AG04449 (cell line): ENCODE measurements around the gene ROBO1.

Experiments used
- CTCF ChIA-PET: fragments of 350-600 bp; formaldehyde crosslinking; extraction: SDS; loops from one replicate; lab custom pipeline; 2021; ENCODE audit warnings: antibody characterized with exemption; lab: Yijun Ruan, JAX
- POLR2A ChIA-PET: fragments of 400-600, 350-600 bp; formaldehyde crosslinking; extraction: SDS; loops from one replicate; lab custom pipeline; 2020; ENCODE audit warnings: antibody characterized with exemption, inconsistent platforms; lab: Yijun Ruan, JAX
- DNase-seq: peaks from one replicate; pipeline ENCODE4 v3.0.0-alpha.2; 2010; ENCODE audit warnings: low read depth, low spot score
- H3K4me3 ChIP-seq: 2 replicates; pipeline ENCODE4 v1.5.1; 2011; ENCODE audit warnings: low read depth, mild to moderate bottlenecking, control low read depth, low read length
- CTCF ChIP-seq: IDR thresholded peaks from one replicate; pipeline ENCODE4 v1.5.1; 2011; ENCODE audit warnings: mild to moderate bottlenecking, moderate library complexity, low read length, control low read depth, inconsistent platforms; ENCODE audit not compliant: insufficient read depth; ENCODE audit errors: missing control alignments

Gene ROBO1

GRCh38 chr3:79148786-79149185, 619.0 kb downstream of the ROBO1 start:
- TF ChIP-seq CTCF = no peak
- CTCF ChIA-PET = no interaction called here
- no peak overlapping the region for H3K4me3 ChIP-seq
- DNase-seq = no peak
- POLR2A ChIA-PET = no interaction called here

DNA sequence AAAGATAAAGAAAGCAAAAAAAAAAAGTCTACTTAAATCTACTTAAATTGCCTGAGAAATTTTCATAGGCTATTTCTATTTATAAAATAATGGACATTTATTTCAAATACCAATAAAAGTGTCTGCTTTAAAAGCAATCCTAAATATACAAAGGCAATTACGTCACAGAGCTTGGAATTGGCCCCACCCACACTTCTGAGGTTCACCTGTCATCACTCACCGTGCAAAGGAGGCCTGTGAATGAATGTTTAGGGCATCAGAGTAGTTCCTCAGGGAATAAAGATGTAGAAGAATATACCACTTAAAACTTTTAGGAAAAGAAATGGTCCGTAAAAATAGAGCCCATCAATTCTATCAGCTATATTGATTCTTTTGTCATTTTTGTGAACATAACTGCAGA, 621.8 kb downstream of the ROBO1 start:
- TF ChIP-seq CTCF = no peak
- POLR2A ChIA-PET = no interaction called here
- CTCF ChIA-PET = no interaction called here

DNA sequence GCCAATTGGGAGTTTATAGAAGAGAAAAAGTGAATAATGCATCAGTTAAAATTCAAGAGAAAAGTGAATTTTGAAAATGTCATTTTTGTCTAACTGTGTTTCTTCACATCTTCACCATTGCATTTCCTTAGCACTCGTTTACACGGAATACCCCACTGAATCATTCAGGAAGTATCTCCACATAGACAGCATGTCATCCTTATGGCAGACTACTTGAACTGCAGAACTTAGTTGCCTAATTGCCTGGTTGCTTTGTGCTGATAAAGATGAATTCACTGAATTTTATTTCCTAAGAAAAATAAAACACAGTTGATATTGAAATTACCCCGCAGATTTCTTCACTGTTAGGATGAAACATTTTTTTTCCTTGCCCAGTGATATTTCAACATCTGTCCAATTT, 627.1 kb downstream of the ROBO1 start:
- DNase-seq = peak; percentile 7
- no peak overlapping the region for H3K4me3 ChIP-seq
- POLR2A ChIA-PET = no interaction called here
- no peak for TF ChIP-seq CTCF
- CTCF ChIA-PET = no interaction called here

More for the DNA sequence above, 621.8 kb downstream of the ROBO1 start:
- DNase-seq = no peak
- no peak overlapping the region for H3K4me3 ChIP-seq

GRCh38 chr3:79139395-79140068, 628.3 kb downstream of the ROBO1 start:
- H3K4me3 ChIP-seq = no peak overlapping the region
- POLR2A ChIA-PET = no interaction called here
- CTCF ChIA-PET = no interaction called here
- TF ChIP-seq CTCF = no peak
- DNase-seq = no peak

GRCh38 chr3:79125313-79125984, 642.3 kb downstream of the ROBO1 start:
- ChIA-PET CTCF (no interaction called here), POLR2A (no interaction called here)
- H3K4me3 ChIP-seq = no peak overlapping the region
- DNase-seq = no peak
- TF ChIP-seq CTCF = no peak

- ChIA-PET POLR2A (no interaction called here), CTCF (no interaction called here)
- no peak overlapping the region for H3K4me3 ChIP-seq
- DNase-seq = no peak
- no peak for TF ChIP-seq CTCF
Measured at GRCh38 chr3:79115458-79115857, 652.3 kb downstream of the ROBO1 start.
